NT2/D1 (cell line): Measurements from ENCODE around the gene INSRR.

Experiments
- DNase-seq: peaks from one replicate; pipeline ENCODE4 v3.0.0-alpha.2; 2011; ENCODE audit warnings: low read depth, low spot score
- H3K27me3 ChIP-seq: 2 replicates; pipeline ENCODE4 v1.6.0; 2011; ENCODE audit warnings: mild to moderate bottlenecking; ENCODE audit not compliant: insufficient read length, insufficient read depth
- H3K36me3 ChIP-seq: 2 replicates; pipeline ENCODE4 v1.6.1; 2011; ENCODE audit warnings: mild to moderate bottlenecking, low read length, mixed read lengths; ENCODE audit not compliant: insufficient read depth, insufficient read length
- H3K4me1 ChIP-seq: 2 replicates; pipeline ENCODE4 v1.5.1; 2011; ENCODE audit not compliant: insufficient read depth, insufficient read length
- H3K4me3 ChIP-seq: 2 replicates; pipeline ENCODE4 v1.5.1; 2011; ENCODE audit warnings: low read depth; ENCODE audit not compliant: insufficient read length
- H3K9ac ChIP-seq: 2 replicates; pipeline ENCODE4 v1.6.0; 2011; ENCODE audit warnings: low read depth; ENCODE audit not compliant: insufficient read length
- H3K9me3 ChIP-seq: 2 replicates; pipeline ENCODE4 v1.5.1; 2011; ENCODE audit warnings: mild to moderate bottlenecking, low read length; ENCODE audit not compliant: insufficient read depth
- SUZ12 ChIP-seq: IDR thresholded peaks from 2 replicates; pipeline ENCODE4 v1.6.1; 2011; ENCODE audit not compliant: insufficient read length, insufficient read depth; ENCODE audit errors: extremely low read depth
- YY1 ChIP-seq: IDR thresholded peaks from 2 replicates; pipeline ENCODE4 v1.6.1; 2011; ENCODE audit not compliant: insufficient read length, insufficient read depth
- ZNF274 ChIP-seq: IDR thresholded peaks from 2 replicates; pipeline ENCODE4 v1.6.1; 2011; ENCODE audit warnings: mild to moderate bottlenecking, low read depth, low read length

The INSRR gene

DNA sequence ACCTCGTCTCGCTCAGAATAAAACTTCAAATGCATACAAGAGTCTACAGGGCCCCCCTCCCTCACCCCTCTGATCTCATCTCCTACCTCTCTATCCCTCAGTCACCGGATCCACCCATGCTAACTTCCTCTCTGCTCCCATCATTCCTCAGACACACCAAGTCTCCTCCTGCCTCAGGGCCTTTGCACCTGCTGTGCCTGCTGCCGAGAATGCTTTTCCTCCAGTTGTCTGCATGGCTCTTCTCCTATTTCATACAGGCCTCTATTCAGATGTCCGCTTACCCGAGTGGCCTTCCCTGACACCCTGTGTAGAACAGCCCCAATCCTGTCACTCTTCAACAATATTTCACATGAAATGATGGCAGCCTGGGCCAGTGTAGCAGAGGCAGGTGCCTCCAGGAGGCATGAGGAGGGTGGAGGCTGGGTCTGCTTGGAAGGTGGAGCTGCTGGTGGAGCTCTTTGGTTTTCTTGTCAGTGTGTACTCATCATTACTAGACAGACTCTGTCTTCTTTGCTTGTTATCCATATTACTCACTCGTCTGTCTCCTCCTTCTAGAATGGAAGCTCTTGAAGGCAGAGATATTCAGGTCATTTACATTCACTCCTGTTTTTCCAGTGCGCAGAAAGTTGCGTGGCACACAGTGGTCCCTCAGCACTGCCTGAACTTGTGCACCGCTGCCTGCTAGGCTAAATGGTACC lies 46.5 kb downstream of the INSRR start:
- Histone ChIP-seq H3K4me1 (peaks cover 49% of the 10 kb centered on the region), H3K9ac (peak overlapping the region; percentile 68), H3K4me3 (no peak overlapping the region), H3K36me3 (peaks cover 5% of the 10 kb centered on the region), H3K9me3 (no peaks in the 10 kb centered on the region), H3K27me3 (peaks cover 23% of the 10 kb centered on the region)
- no peak for TF ChIP-seq YY1
- TF ChIP-seq SUZ12: no peak
- TF ChIP-seq ZNF274: no peak
- DNase-seq: no peak

DNA sequence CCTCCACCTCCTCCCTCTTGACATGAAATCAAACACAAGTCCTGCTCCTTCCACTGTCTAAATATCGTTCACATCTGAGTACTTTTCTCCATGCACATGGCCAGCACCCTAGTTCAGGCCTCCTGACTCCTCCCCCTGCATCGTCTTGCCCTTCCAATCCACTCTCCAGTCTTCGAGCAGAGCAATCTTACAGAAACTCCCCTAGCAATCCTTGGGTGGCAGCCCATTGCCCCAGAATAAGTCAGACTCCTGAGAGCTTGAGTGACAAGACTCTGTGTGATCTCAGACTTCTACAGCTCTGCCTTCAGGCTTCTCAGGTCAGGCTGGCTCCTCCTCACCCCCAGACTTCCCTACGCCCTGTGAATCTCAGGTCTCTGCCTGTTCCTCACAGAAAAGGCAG lies 47.7 kb downstream of the INSRR start:
- Histone ChIP-seq H3K9me3 (no peaks in the 10 kb centered on the region), H3K27me3 (peaks cover 23% of the 10 kb centered on the region), H3K36me3 (peaks cover 17% of the 10 kb centered on the region), H3K4me3 (no peak overlapping the region), H3K4me1 (peaks cover 43% of the 10 kb centered on the region), H3K9ac (peak overlapping the region; percentile 27)
- TF ChIP-seq ZNF274 (no peak), SUZ12 (no peak), YY1 (no peak)
- no peak for DNase-seq

DNA sequence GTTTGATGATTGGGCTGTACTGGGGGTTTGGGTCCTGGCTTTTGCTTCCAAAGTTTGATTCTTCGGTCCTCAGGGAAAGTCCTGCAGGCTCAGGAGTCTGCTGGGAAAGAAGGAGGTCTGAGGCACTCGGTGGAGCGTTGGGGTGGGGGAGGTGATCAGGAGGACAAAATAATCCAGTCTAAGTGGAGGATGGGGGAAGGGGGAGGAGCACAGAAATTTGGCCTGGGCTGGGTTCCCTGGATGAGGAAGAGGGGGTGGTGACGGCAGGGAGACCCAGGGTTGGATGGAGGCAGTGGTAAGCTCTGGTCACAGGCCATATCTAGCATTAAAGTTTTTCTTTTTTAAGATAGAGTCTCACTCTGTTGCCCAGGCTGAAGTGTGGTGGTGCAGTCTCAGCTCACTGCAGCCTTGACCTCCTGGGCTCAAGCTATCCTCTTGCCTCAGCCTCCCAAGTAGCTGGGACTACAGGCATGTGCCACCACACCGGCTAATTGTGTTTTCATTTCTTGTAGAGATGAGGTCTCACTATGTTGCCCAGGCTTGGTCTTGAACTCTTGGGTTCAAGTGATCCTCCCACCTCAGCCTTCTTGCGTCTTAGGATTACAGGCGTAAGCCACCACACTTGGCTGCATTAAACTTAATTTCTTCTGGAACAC lies 49.1 kb downstream of the INSRR start:
- TF ChIP-seq ZNF274 (no peak), SUZ12 (no peak), YY1 (no peak)
- H3K4me1 ChIP-seq: peaks cover 31% of the 10 kb centered on the region
- H3K9ac ChIP-seq: peak overlapping the region; percentile 53
- peaks cover 18% of the 10 kb centered on the region for H3K36me3 ChIP-seq
- no peak for DNase-seq
- H3K9me3 ChIP-seq: no peaks in the 10 kb centered on the region
- no peak overlapping the region for H3K4me3 ChIP-seq
- H3K27me3 ChIP-seq: peaks cover 13% of the 10 kb centered on the region

DNA sequence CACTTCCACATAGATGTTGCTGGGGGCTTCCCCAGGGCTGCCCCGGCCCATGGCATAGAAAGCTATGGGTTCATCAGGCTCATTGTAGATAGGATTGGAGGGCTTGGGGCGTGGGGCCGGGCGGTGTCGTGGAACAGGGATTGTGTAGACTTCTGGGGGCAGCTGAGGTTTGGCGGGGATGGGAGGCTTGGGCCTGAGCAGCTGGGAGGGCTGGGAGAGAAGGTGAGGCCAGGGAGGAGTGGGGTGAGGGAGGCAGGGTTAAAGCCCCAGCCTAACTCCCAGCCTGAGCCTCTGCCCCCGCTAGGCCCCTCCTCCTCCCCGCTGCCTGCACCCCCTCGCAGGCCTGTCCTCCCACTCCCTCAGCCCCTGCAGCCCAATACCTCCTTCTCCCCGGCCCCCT lies 49.6 kb downstream of the INSRR start:
- peaks cover 20% of the 10 kb centered on the region for H3K36me3 ChIP-seq
- H3K9me3 ChIP-seq: no peaks in the 10 kb centered on the region
- no peak overlapping the region for H3K4me3 ChIP-seq
- H3K9ac ChIP-seq: peak overlapping the region; percentile 53
- TF ChIP-seq YY1 (no peak), SUZ12 (no peak), ZNF274 (no peak)
- DNase-seq: no peak
- H3K4me1 ChIP-seq: peaks cover 26% of the 10 kb centered on the region
- H3K27me3 ChIP-seq: peaks cover 7% of the 10 kb centered on the region

DNA sequence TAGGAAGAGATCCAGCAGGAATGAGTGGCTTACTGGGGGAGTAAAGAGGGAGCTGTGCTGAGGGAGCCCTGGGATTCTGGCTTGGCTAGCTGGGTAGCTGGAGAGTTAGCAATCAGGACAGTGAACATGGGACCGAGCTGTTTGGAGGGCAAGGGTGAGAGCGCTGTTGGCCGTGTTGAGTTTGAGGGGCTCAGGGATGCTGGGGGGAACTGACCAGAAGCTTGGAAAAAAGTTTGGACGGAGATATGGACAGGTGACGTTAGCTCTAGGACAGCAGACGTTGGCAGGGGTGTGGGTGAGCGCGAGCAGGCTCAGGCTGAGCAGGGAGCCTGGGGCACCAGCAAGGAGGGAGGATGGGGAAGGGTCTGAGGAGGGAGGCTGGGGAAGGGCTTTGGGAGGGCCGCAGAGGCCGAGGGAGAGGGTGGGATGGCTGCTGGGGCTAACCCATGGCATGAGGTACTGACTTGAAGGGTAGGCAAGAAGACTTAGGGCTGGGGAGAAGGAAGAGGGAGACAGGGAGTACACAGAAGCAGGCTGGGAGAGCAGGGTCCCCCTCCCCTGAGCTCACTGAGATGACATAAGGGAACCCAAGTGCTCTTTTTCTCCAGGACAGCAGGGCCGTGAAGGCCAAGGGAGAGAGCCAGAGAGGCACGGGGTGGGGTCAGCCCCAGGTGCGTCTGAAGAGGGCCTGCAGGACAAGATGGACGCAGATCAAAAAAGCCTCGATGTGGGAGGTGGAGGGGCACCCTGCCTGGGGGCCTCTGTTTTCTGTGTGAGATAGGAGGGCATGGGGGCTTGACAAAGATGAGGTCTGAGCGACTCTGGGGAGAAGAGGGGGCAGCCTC lies 50.5 kb downstream of the INSRR start:
- Histone ChIP-seq H3K4me3 (no peak overlapping the region), H3K9me3 (no peaks in the 10 kb centered on the region), H3K36me3 (peaks cover 21% of the 10 kb centered on the region), H3K4me1 (peaks cover 29% of the 10 kb centered on the region), H3K9ac (no peak overlapping the region), H3K27me3 (peaks cover 2% of the 10 kb centered on the region)
- DNase-seq: no peak
- TF ChIP-seq YY1 (no peak), ZNF274 (no peak), SUZ12 (no peak)

DNA sequence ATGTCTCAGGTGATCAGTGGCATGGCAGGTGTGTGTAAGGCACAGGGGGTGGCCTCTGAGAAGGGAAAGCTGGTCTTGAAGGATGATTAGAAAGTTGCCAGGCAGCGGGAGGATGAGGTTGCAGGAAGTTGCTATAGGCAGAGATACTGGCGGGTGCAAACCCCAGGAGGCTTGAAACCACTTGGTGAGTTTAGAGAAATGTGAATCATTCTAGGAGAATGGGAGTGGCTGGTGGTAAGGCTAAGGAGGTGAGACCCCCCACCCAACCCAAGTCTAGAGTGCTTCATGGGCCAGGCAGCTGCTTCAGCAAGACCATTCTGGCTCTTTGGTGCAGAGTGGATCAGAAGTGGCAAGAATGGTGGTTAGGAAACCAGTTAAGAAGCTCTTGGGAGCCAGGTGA lies 51.3 kb downstream of the INSRR start:
- H3K27me3 ChIP-seq: no peaks in the 10 kb centered on the region
- peaks cover 24% of the 10 kb centered on the region for H3K36me3 ChIP-seq
- no peak for DNase-seq
- no peak overlapping the region for H3K4me3 ChIP-seq
- no peaks in the 10 kb centered on the region for H3K9me3 ChIP-seq
- H3K9ac ChIP-seq: no peak overlapping the region
- TF ChIP-seq ZNF274 (no peak), SUZ12 (no peak), YY1 (no peak)
- H3K4me1 ChIP-seq: peaks cover 23% of the 10 kb centered on the region

DNA sequence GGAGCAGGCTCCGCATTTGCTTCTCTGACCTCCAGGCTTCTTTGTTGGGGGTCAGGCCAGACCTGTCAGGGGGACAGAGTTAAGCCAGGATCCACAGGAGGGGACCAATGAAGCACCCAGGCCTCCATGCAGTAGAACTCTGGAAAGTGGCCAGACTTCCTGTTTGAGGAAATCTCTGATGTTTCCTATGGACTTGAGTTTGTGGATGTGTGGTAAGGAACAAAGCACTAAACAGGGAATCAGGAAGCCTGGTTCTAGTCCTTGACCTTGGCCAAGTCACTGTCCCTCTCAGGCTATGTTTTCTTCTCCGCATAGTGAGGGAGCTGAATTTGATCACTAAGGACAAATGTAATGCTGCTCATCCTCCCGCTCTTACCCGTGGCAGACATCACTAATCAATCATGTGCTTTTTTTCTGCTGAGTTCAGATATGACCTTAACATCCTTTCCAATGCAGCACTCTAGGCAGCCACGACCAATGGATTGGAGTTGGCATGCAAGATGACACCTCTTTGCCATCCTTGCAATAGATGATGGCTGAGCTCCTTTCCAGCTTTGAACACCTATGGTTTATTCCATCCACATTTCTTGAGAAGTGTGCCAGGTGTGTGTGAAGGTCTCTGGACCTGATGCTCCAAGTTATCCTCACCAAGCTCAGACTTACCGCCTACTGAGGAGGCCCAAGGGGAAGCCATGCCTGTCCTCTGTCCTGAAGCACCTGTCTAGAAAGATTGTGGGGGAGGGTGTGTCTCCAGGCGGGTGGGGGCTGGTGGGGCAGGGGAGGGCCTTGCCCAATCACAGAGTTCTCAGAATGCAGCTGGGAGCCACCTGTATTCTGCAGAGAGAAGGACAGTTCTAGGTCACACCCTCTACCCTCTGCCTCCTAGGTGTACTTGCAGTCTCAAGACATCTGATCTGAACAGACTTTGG lies 52.1 kb downstream of the INSRR start:
- Histone ChIP-seq H3K4me3 (no peak overlapping the region), H3K9me3 (no peaks in the 10 kb centered on the region), H3K27me3 (no peaks in the 10 kb centered on the region), H3K36me3 (peaks cover 33% of the 10 kb centered on the region), H3K9ac (no peak overlapping the region), H3K4me1 (peaks cover 25% of the 10 kb centered on the region)
- no peak for DNase-seq
- no peak for TF ChIP-seq ZNF274
- TF ChIP-seq YY1: no peak
- no peak for TF ChIP-seq SUZ12
